Tibial nerve (tissue), 4 donors: Measurements from ENCODE around the gene CNPY1. TPM values are rescaled to one million over a fixed set of nuclear protein-coding genes. Genes with fewer than 3 reads are reported as not detected.

ENCODE experiments used
- DNase-seq, 2 donors: peaks; one replicate each; pipeline ENCODE4 v3.0.0-alpha.2; 2019; ENCODE audit warnings: low spot score in 2 of 2
- H3K27ac ChIP-seq, 4 donors: fragments of 200-600 bp; sonication (generic) in 3 of 4; one replicate each; pipeline ENCODE4 v1.5.1; 2017 to 2019; ENCODE audit warnings: mild to moderate bottlenecking in 1 of 4
- H3K27me3 ChIP-seq, 2 donors: fragments of 200-600 bp; sonication (generic) in 1 of 2; one replicate each; pipeline versions ENCODE4 v1.5.1 to v1.6.0; 2017 to 2019
- H3K36me3 ChIP-seq, 3 donors: fragments of 200-600 bp; sonication (generic); one replicate each; pipeline ENCODE4 v1.5.1; 2018 to 2019
- H3K4me1 ChIP-seq, 4 donors: fragments of 200-600 bp; sonication (generic) in 3 of 4; one replicate each; pipeline ENCODE4 v1.5.1; 2017 to 2019
- H3K4me3 ChIP-seq, 4 donors: fragments of 200-600 bp; sonication (generic) in 3 of 4; one replicate each; pipeline ENCODE4 v1.5.1; 2017 to 2019; ENCODE audit warnings: mild to moderate bottlenecking in 1 of 4, moderate library complexity in 1 of 4
- H3K9me3 ChIP-seq, 4 donors: fragments of 200-600 bp; sonication (generic) in 3 of 4; one replicate each; pipeline ENCODE4 v1.5.1; 2017 to 2019
- EP300 ChIP-seq, 2 donors: sonication (generic); formaldehyde crosslinking; IDR thresholded peaks; one replicate each; pipeline ENCODE4 v1.6.1; 2017; ENCODE audit warnings: antibody characterized with exemption in 2 of 2, mild to moderate bottlenecking in 1 of 2
- POLR2A ChIP-seq, 2 donors: fragments of 450-650 bp; IDR thresholded peaks; one replicate each; pipeline ENCODE4 v1.6.1; 2017; ENCODE audit warnings: antibody characterized with exemption in 2 of 2, mild to moderate bottlenecking in 2 of 2, moderate library complexity in 2 of 2
- WGBS, 2 donors: methylation state at CpG; one replicate each; pipeline ENCODE4 v1.1.5; 2018; 5-methylcytosine and 5-hydroxymethylcytosine counted together
- total RNA-seq, 4 donors: library from RNA; depleted of rRNA; stranded (reverse); fragments of >200 nt; gene quantifications; one replicate each; pipeline ENCODE4 v1.1.0, GENCODE V29; 2016
- TF ChIP-seq, protein P1 (sequence below), 5 experiments: fragments of 200-600 bp in 3 of 5; fragments of 450-650 bp in 2 of 5; sonication (generic) in 3 of 5; IDR thresholded peaks; one replicate each; pipeline ENCODE4 v1.5.1; 2016 to 2019; ENCODE audit warnings: antibody characterized with exemption in 5 of 5, mild to moderate bottlenecking in 3 of 5, moderate library complexity in 2 of 5

CNPY1 gene
- total RNA-seq, 4 donors from 2014 or later: 0.30 TPM; not detected in 3

DNA sequence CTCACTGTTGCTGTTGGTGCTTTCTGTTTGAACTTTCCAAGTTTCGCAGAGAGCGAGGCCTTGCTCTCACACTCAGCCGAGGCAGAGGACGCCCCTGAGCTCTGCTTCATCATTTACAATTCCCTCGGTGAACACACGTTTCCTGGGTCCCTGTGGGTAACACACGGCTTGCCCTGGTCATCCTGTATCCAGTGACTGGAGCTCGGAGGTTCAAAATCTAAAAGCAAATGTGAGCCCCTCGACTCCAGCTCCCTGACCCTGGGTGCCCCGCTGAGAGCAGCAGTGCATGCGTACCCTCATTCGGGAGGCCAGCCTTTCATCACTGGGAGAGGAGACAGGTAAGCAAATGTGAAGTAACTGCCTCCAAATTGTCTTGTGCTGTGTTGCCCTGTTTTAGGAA is 5.8 kb downstream of the CNPY1 start:
- Histone ChIP-seq H3K9me3 (peaks cover 0 to 5% (median 0%) of the 10 kb centered on the region in 4 donors), H3K36me3 (no peaks in the 10 kb centered on the region), H3K27me3 (peaks cover 0 to 23% of the 10 kb centered on the region in 2 donors), H3K4me1 (no peaks in the 10 kb centered on the region), H3K27ac (no peak overlapping the region), H3K4me3 (no peak overlapping the region)
- DNase-seq: no peak
- TF ChIP-seq, protein P1, sequence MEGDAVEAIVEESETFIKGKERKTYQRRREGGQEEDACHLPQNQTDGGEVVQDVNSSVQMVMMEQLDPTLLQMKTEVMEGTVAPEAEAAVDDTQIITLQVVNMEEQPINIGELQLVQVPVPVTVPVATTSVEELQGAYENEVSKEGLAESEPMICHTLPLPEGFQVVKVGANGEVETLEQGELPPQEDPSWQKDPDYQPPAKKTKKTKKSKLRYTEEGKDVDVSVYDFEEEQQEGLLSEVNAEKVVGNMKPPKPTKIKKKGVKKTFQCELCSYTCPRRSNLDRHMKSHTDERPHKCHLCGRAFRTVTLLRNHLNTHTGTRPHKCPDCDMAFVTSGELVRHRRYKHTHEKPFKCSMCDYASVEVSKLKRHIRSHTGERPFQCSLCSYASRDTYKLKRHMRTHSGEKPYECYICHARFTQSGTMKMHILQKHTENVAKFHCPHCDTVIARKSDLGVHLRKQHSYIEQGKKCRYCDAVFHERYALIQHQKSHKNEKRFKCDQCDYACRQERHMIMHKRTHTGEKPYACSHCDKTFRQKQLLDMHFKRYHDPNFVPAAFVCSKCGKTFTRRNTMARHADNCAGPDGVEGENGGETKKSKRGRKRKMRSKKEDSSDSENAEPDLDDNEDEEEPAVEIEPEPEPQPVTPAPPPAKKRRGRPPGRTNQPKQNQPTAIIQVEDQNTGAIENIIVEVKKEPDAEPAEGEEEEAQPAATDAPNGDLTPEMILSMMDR (IDR thresholded peaks at IDR 0.05): no peak
- TF ChIP-seq POLR2A (IDR thresholded peaks at IDR 0.05): no peak
- TF ChIP-seq EP300 (IDR thresholded peaks at IDR 0.05): no peak
- 70 to 73% methylated on average over 10 to 12 of the region's 12 CpGs for WGBS, 2 donors

DNA sequence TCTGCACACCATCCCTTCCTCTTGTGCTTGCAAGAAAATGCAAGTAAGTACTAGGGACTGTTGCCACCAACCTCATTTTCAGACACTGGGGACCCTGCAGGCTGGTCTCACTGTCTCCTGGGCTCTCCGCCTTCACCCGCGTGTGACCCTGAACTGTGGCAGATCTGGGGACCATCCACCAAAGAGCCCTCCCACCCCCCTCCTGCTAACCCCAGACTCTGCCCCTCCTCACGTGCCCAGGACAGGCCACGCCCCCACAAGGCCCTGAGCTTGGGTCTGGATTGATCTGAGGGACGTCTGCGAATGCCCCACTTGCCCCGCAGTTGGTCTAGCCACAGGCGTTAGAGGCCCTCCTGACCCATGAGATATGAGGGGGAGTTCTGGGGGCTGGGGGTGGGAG is 8.1 kb downstream of the CNPY1 start:
- peaks cover 0 to 42% of the 10 kb centered on the region in 2 donors for H3K27me3 ChIP-seq
- no peak for TF ChIP-seq POLR2A (IDR thresholded peaks at IDR 0.05)
- TF ChIP-seq, protein P1 (IDR thresholded peaks at IDR 0.05): no peak
- TF ChIP-seq EP300 (IDR thresholded peaks at IDR 0.05): no peak
- WGBS, 2 donors: 31% methylated on average over 9 of the region's 9 CpGs; no CpG with 5 or more reads in 1 of the 2 donors
- H3K36me3 ChIP-seq: no peaks in the 10 kb centered on the region
- peaks cover 0 to 5% (median 0%) of the 10 kb centered on the region in 4 donors for H3K9me3 ChIP-seq
- H3K4me3 ChIP-seq: no peak overlapping the region
- peaks cover 0 to 6% (median 4%) of the 10 kb centered on the region in 4 donors for H3K4me1 ChIP-seq
- no peak overlapping the region for H3K27ac ChIP-seq
- no peak for DNase-seq

DNA sequence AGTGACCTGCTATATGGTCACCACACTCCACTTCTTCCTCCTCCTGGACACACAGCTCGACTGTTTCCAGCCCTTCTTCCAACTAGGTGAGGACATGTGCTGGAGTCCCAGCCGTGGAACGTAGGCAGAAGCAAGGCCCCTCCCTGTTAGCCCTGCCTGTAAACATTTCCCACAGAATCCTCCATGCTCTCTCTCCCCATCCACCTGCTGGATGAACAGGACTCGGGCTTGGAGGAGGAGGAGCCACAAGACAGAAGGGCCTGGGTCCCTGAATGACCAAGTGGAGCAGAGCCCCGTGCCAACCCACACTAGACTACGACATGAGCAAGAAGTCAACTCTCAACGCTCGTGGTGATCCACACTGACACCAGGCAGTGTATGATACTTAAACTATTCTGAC is 9.9 kb downstream of the CNPY1 start:
- H3K36me3 ChIP-seq: no peaks in the 10 kb centered on the region
- no peak for DNase-seq
- peaks cover 0 to 5% (median 0%) of the 10 kb centered on the region in 4 donors for H3K9me3 ChIP-seq
- 77 to 83% methylated on average over 8 of the region's 8 CpGs for WGBS, 2 donors
- H3K4me1 ChIP-seq: peaks cover 0 to 13% (median 9%) of the 10 kb centered on the region in 4 donors
- no peak overlapping the region for H3K4me3 ChIP-seq
- no peak overlapping the region for H3K27ac ChIP-seq
- TF ChIP-seq EP300 (IDR thresholded peaks at IDR 0.05): no peak
- no peak for TF ChIP-seq POLR2A (IDR thresholded peaks at IDR 0.05)
- TF ChIP-seq, protein P1 (IDR thresholded peaks at IDR 0.05): no peak
- peaks cover 0 to 61% of the 10 kb centered on the region in 2 donors for H3K27me3 ChIP-seq

DNA sequence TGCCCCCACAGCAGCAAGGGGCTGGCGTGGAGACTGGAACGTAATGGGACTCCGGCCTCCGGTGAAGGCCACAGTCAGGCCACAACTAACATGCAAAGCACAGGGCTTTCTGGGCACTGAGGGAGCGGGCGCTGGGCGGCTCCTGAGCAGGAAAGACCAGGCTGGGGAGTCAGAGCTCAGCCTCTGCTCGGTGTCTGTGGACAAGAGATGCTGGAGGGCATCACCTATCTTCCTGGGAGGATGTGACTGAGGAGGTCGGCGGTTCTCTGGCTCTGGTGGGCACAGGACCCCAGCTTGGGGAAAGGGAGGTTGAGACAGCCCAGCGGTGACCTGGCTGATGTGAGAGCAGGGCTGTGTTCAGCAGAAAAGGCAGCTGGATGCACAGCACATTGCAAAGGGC is 11.7 kb downstream of the CNPY1 start:
- H3K9me3 ChIP-seq: peaks cover 0 to 5% (median 0%) of the 10 kb centered on the region in 4 donors
- DNase-seq: no peak
- WGBS, 2 donors: 71 to 75% methylated on average over 10 to 11 of the region's 11 CpGs
- H3K4me1 ChIP-seq: peaks cover 0 to 13% (median 9%) of the 10 kb centered on the region in 4 donors
- no peak overlapping the region for H3K4me3 ChIP-seq
- H3K36me3 ChIP-seq: no peaks in the 10 kb centered on the region
- TF ChIP-seq, protein P1 (IDR thresholded peaks at IDR 0.05): no peak
- TF ChIP-seq EP300 (IDR thresholded peaks at IDR 0.05) (no peak), POLR2A (IDR thresholded peaks at IDR 0.05) (no peak)
- peaks cover 0 to 78% of the 10 kb centered on the region in 2 donors for H3K27me3 ChIP-seq
- H3K27ac ChIP-seq: no peak overlapping the region

DNA sequence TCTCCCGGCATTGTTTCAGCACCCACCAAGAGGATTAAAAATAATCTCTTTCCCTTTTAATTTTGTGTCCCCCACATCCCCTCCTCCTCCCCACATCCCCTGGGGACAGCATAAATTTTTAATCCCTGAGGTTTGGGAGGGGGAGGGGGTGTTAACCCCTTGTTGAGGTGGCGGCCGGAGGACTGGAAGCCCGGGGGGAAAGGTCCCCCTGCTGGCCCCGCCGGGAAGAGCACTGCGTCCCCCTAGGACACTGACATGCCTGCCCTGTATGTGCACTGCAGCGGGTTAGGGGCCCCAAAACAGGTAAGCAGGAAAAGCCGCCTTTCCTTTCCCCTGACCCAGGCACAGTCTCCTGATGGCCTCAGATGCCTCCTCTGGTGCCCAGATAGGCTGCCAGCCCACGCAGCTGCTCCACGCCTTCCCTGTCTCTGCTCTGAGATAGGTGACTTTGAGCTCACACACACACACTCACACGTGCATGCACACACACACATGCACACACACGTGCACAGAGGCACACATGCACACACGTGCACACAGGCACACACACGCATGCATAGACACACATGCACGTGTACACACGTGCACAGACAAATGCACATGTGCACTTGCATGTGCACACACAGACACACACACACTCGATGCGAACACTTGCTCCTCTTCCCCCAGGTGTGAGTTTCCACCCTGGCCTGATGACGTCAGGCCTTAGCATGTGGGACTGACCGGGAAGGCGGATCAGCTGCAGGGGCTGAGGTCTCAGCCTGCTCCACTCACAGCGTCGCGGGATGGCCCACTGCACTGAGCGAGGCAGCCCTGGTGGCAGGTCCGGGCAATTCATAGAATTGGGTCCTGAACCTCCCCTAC is 12.3 kb downstream of the CNPY1 start:
- 21 to 22% methylated on average over 24 to 27 of the region's 27 CpGs for WGBS, 2 donors

More for the DNA sequence above, 12.3 kb downstream of the CNPY1 start:
- Histone ChIP-seq H3K4me3 (peak overlapping the region in 2 of 4 donors; percentile 15 to 28), H3K36me3 (peaks cover 0 to 4% (median 0%) of the 10 kb centered on the region in 3 donors), H3K9me3 (peaks cover 0 to 5% (median 0%) of the 10 kb centered on the region in 4 donors), H3K27ac (no peak overlapping the region), H3K4me1 (peaks cover 0 to 13% (median 9%) of the 10 kb centered on the region in 4 donors), H3K27me3 (peaks cover 0 to 84% of the 10 kb centered on the region in 2 donors)
- TF ChIP-seq, protein P1 (IDR thresholded peaks at IDR 0.05): peak in 3 of 5 experiments; percentile 18 to 35 (median 32)
- no peak for TF ChIP-seq EP300 (IDR thresholded peaks at IDR 0.05)
- no peak for TF ChIP-seq POLR2A (IDR thresholded peaks at IDR 0.05)
- no peak for DNase-seq
